Panc1 (cell line): Measurements from ENCODE around the gene AK6. TPM values are rescaled to one million over a fixed set of nuclear protein-coding genes. Genes with fewer than 3 reads are reported as not detected.

Experiments used
- ATAC-seq: fragments of 200-7000 bp; cut with Tn5 transposase; 2 replicates; pipeline ENCODE4 v1.9.1; 2020; ENCODE audit warnings: mild to moderate bottlenecking, moderate library complexity
- BruUV-seq: library from RNA; stranded (reverse); fragments of 400-500 nt; replicated peaks from 2 replicates; lab custom pipeline; 2021; lab: Mats Ljungman, UMichigan
- CTCF ChIA-PET: fragments of 300-600 bp; sonication (Branson Sonifier 250); formaldehyde crosslinking; loops from one replicate; lab custom pipeline; 2022; ENCODE audit warnings: antibody characterized with exemption; lab: Charles Lee
- POLR2A ChIA-PET: fragments of 300-600 bp; sonication (Branson Sonifier 250); formaldehyde crosslinking; loops from one replicate; lab custom pipeline; 2022; ENCODE audit warnings: antibody characterized with exemption; lab: Charles Lee
- DNase-seq: peaks from one replicate; pipeline ENCODE4 v3.0.0-alpha.2; 2010; ENCODE audit warnings: low read depth, low spot score
- H3K27ac ChIP-seq: 2 replicates; pipeline ENCODE4 v1.5.1; 2011; ENCODE audit warnings: mild to moderate bottlenecking, low read length, inconsistent platforms
- H3K27me3 ChIP-seq: fragments of 200-500 bp; sonication (Bioruptor generic); 2 replicates; pipeline ENCODE4 v1.6.0; 2014; ENCODE audit warnings: low read length, inconsistent platforms; ENCODE audit not compliant: control insufficient read depth, insufficient read depth
- H3K36me3 ChIP-seq: fragments of 200-500 bp; sonication (Bioruptor generic); 2 replicates; pipeline ENCODE4 v1.5.1; 2014; ENCODE audit warnings: inconsistent platforms, mild to moderate bottlenecking, low read length, moderate library complexity; ENCODE audit not compliant: control insufficient read depth, insufficient read depth
- H3K4me1 ChIP-seq: 2 replicates; pipeline ENCODE4 v1.5.1; 2011; ENCODE audit warnings: inconsistent platforms, mild to moderate bottlenecking, low read length, moderate library complexity; ENCODE audit not compliant: control insufficient read depth, insufficient read depth
- H3K4me3 ChIP-seq, 2 experiments: 2 replicates each; pipeline ENCODE4 v1.5.1; 2011 to 2012; ENCODE audit warnings: low read depth in 2 of 2, low read length in 2 of 2, mild to moderate bottlenecking in 2 of 2, inconsistent platforms in 1 of 2, moderate library complexity in 1 of 2
- H3K9me3 ChIP-seq: fragments of 200-500 bp; sonication (Bioruptor generic); 2 replicates; pipeline ENCODE4 v1.5.1; 2014; ENCODE audit warnings: low read depth, mild to moderate bottlenecking, inconsistent platforms, low read length, moderate library complexity; ENCODE audit not compliant: control insufficient read depth, insufficient read depth
- POLR2AphosphoS5 ChIP-seq: IDR thresholded peaks from 2 replicates; pipeline ENCODE4 v1.6.1; 2012; ENCODE audit warnings: mild to moderate bottlenecking, low read depth, low read length, moderate library complexity
- SIN3A ChIP-seq: IDR thresholded peaks from 2 replicates; pipeline ENCODE4 v1.6.1; 2012; ENCODE audit warnings: low read depth, mild to moderate bottlenecking, low read length, moderate library complexity, borderline replicate concordance; ENCODE audit not compliant: insufficient read depth
- TCF7L2 ChIP-seq: IDR thresholded peaks from 2 replicates; pipeline ENCODE4 v1.6.1; 2011; ENCODE audit warnings: mild to moderate bottlenecking, low read depth, low read length, inconsistent platforms
- in situ Hi-C: cut with HindIII; loops from 2 replicates; pipeline ENCODE4 v1.10.0; 2016; ENCODE audit warnings: low sequenced_read_pairs, low pct_unique_long_range_greater_than_20kb
- intact Hi-C: fragments of 100-400 bp; cut with micrococcal nuclease; formaldehyde crosslinking; loops from one replicate; pipeline ENCODE4 v1.10.0; 2022; ENCODE audit not compliant: unreplicated experiment
- total RNA-seq: library from RNA; stranded (reverse); gene quantifications from one replicate; pipeline ENCODE4 v1.2.1, GENCODE V29; 2021; ENCODE audit not compliant: unreplicated experiment
- TF ChIP-seq, protein P1 (sequence below), 2 experiments: IDR thresholded peaks; 2 replicates each; pipeline ENCODE4 v1.6.1; 2011 to 2012; ENCODE audit warnings: low read depth in 2 of 2, control low read depth in 1 of 2, low read length in 1 of 2, mild to moderate bottlenecking in 1 of 2, moderate library complexity in 1 of 2; ENCODE audit not compliant: insufficient read depth in 1 of 2

Gene AK6
- total RNA-seq, 1 experiment from 2014 or later = 61.3 TPM

DNA sequence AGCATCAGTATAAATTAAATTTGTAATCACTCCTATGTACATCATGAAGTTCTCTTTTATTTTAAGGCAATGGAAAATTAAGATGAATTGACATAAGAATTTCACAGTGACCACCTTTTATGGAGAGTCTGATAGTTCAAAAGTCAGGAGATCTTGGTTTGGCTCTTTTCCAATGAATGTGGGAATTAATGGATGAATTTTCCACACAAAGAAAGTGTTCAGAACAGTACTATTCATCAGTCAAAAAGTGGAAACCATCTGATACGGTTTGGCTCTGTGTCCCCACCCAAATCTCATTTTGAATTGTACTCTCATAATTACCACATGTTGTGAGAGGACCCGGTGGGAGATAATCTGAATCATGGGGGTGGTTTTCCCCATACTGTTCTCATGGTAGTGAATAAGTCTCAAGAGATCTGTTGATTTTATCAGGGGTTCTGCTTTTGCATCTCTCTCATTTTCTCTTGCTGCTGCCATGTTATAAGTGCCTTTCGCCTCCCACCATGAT, 61.2 kb downstream of the AK6 start:
- Histone ChIP-seq H3K4me1 (no peaks in the 10 kb centered on the region), H3K36me3 (no peaks in the 10 kb centered on the region; the same call in 1 of the 2 replicates), H3K4me3 (no peak overlapping the region), H3K27ac (no peak overlapping the region), H3K27me3 (no peaks in the 10 kb centered on the region), H3K9me3 (no peaks in the 10 kb centered on the region)
- intact Hi-C loops = no loop called here
- TF ChIP-seq SIN3A (no peak), TCF7L2 (no peak), POLR2AphosphoS5 (no peak)
- POLR2A ChIA-PET = no interaction called here
- no TSS peak for BruUV-seq
- DNase-seq = no peak
- CTCF ChIA-PET = no interaction called here
- no peak for ATAC-seq
- in situ Hi-C loops = no loop called here

DNA sequence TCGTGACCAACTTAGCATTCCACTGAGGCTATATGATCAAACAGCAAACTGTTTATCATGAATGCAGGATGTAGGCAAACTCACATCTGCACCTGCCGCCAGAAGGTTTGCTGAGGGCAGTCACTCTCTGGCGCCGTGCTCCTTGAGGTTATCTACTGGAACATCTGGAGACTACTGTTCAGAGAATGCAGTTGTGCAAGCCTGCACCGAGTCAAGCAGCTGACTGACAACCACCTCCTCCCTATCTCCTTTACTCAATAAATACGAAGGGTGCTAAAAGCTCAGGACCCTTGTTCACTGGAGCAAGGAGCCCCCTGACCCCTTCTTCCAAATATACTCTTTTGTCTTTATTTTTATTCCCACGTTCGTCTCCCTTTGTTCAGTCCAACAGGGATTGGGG, 63.8 kb downstream of the AK6 start:
- Histone ChIP-seq H3K36me3 (no peaks in the 10 kb centered on the region), H3K4me3 (no peak overlapping the region), H3K27me3 (no peaks in the 10 kb centered on the region), H3K27ac (no peak overlapping the region), H3K9me3 (no peaks in the 10 kb centered on the region), H3K4me1 (no peaks in the 10 kb centered on the region)
- BruUV-seq = no TSS peak
- ChIA-PET POLR2A (no interaction called here), CTCF (no interaction called here)
- in situ Hi-C loops (no loop called here), intact Hi-C loops (no loop called here)
- no peak for ATAC-seq
- TF ChIP-seq, protein P1, sequence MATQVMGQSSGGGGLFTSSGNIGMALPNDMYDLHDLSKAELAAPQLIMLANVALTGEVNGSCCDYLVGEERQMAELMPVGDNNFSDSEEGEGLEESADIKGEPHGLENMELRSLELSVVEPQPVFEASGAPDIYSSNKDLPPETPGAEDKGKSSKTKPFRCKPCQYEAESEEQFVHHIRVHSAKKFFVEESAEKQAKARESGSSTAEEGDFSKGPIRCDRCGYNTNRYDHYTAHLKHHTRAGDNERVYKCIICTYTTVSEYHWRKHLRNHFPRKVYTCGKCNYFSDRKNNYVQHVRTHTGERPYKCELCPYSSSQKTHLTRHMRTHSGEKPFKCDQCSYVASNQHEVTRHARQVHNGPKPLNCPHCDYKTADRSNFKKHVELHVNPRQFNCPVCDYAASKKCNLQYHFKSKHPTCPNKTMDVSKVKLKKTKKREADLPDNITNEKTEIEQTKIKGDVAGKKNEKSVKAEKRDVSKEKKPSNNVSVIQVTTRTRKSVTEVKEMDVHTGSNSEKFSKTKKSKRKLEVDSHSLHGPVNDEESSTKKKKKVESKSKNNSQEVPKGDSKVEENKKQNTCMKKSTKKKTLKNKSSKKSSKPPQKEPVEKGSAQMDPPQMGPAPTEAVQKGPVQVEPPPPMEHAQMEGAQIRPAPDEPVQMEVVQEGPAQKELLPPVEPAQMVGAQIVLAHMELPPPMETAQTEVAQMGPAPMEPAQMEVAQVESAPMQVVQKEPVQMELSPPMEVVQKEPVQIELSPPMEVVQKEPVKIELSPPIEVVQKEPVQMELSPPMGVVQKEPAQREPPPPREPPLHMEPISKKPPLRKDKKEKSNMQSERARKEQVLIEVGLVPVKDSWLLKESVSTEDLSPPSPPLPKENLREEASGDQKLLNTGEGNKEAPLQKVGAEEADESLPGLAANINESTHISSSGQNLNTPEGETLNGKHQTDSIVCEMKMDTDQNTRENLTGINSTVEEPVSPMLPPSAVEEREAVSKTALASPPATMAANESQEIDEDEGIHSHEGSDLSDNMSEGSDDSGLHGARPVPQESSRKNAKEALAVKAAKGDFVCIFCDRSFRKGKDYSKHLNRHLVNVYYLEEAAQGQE (IDR thresholded peaks at IDR 0.05; ENCODE audit: insufficient read depth in 1 of 2, low read depth in 2 of 2, low read length in 1 of 2) = no peak
- TF ChIP-seq POLR2AphosphoS5 = no peak
- no peak for TF ChIP-seq SIN3A
- TF ChIP-seq TCF7L2 = no peak
- DNase-seq = no peak

Other genes with a start within 250 kb of the AK6 start
- gene CCNB1, start 202.4 kb downstream of the AK6 start, total RNA-seq = 262 TPM
- gene CENPH, start 179.9 kb downstream of the AK6 start, total RNA-seq = 35.6 TPM
- 44.4 TPM for gene CDK7, start 134.6 kb downstream of the AK6 start, total RNA-seq
- 10.4 TPM for gene CCDC125, start 36.7 kb downstream of the AK6 start, total RNA-seq
- 142 TPM for gene TAF9, start within 50 bp of the AK6 start, total RNA-seq
- gene RAD17, start 298 bp upstream of the AK6 start, total RNA-seq = 41.7 TPM
- gene MARVELD2, start 45.6 kb upstream of the AK6 start, total RNA-seq = 17.3 TPM
- 102 TPM for gene OCLN, start 123.3 kb upstream of the AK6 start, total RNA-seq
- 46.3 TPM for gene GTF2H2C, start 190.7 kb upstream of the AK6 start, total RNA-seq